HepG2 (cell line): ENCODE measurements around the gene STKLD1.

ENCODE experiments used
- GPBP1L1 ChIP-seq: sonication (generic); formaldehyde crosslinking; IDR thresholded peaks from 2 replicates; pipeline ENCODE4 v1.5.0; 2020; ENCODE audit warnings: mild to moderate bottlenecking, missing genetic modification reagents
- NR2C2 ChIP-seq: sonication (generic); formaldehyde crosslinking; IDR thresholded peaks from 2 replicates; pipeline ENCODE4 v1.4.0; 2020; ENCODE audit warnings: missing genetic modification reagents, mild to moderate bottlenecking, moderate library complexity, borderline replicate concordance
- POLR2A ChIP-seq, 2 experiments: IDR thresholded peaks; 2 replicates each; pipeline ENCODE4 v1.6.1; 2011; ENCODE audit warnings: low read depth in 2 of 2, low read length in 2 of 2, mild to moderate bottlenecking in 1 of 2, moderate library complexity in 1 of 2; ENCODE audit not compliant: insufficient read depth in 1 of 2
- TF ChIP-seq, protein P1 (sequence below): sonication (generic); formaldehyde crosslinking; IDR thresholded peaks from 2 replicates; pipeline ENCODE4 v1.4.0; 2020; ENCODE audit warnings: missing genetic modification reagents

DNA sequence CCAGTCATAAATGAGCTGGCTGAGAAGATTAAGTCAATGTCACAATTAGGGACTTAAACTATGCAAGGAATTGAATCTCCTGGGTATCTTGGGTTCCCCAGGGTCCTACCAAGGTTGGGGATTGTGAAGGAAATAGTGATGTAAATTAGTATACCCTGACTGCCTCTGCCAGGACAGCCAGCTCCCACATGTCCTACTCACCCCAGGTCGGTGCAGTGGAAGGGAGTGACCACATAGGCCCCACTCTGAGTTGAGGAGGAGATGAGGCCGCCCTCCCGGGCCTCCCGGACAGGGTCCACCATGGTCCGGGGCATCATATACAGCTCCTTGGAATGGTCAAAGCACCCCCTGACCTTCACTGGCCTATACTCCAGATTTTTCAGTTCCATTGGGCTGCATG is 22.6 kb upstream of the STKLD1 start:
- TF ChIP-seq, protein P1, sequence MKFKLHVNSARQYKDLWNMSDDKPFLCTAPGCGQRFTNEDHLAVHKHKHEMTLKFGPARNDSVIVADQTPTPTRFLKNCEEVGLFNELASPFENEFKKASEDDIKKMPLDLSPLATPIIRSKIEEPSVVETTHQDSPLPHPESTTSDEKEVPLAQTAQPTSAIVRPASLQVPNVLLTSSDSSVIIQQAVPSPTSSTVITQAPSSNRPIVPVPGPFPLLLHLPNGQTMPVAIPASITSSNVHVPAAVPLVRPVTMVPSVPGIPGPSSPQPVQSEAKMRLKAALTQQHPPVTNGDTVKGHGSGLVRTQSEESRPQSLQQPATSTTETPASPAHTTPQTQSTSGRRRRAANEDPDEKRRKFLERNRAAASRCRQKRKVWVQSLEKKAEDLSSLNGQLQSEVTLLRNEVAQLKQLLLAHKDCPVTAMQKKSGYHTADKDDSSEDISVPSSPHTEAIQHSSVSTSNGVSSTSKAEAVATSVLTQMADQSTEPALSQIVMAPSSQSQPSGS (CRISPR knock-in tag): no peak
- TF ChIP-seq NR2C2: no peak; the same call in 1 of the 2 replicates
- TF ChIP-seq GPBP1L1 (CRISPR knock-in tag): no peak
- TF ChIP-seq POLR2A (IDR thresholded peaks at IDR 0.05; ENCODE audit: insufficient read depth in 1 of 2, low read depth in 2 of 2, low read length in 2 of 2): no peak
